H1 (cell line): ENCODE results near the gene FAT1.

ENCODE experiments used
- ASH2L ChIP-seq: fragments of 200-600, 300-600 bp; sonication (generic); IDR thresholded peaks from one replicate; pipeline ENCODE4 v1.7.1; 2017; ENCODE audit warnings: low read length
- EZH2 ChIP-seq: fragments of 200-600 bp; sonication (generic); IDR thresholded peaks from 2 replicates; pipeline ENCODE4 v1.7.1; 2012; ENCODE audit warnings: low read depth, mild to moderate bottlenecking, moderate library complexity, low read length, inconsistent platforms; ENCODE audit not compliant: severe bottlenecking
- HDAC2 ChIP-seq, 2 experiments: fragments of 300-600 bp in 1 of 2; sonication (generic) in 1 of 2; IDR thresholded peaks; 2 replicates each; pipeline ENCODE4 v1.6.1; 2011 to 2012; ENCODE audit warnings: low read depth in 2 of 2, low read length in 2 of 2, mild to moderate bottlenecking in 2 of 2, moderate library complexity in 2 of 2, borderline replicate concordance in 1 of 2, inconsistent platforms in 1 of 2
- NRF1 ChIP-seq: IDR thresholded peaks from 2 replicates; pipeline ENCODE4 v1.6.1; 2011; ENCODE audit warnings: mild to moderate bottlenecking, low read depth, low read length, improper control_type of control experiment
- RBBP5 ChIP-seq: IDR thresholded peaks from 2 replicates; pipeline ENCODE4 v1.7.1; 2012; ENCODE audit warnings: low read depth, mild to moderate bottlenecking, inconsistent platforms, low read length, moderate library complexity, borderline replicate concordance
- RNF2 ChIP-seq: fragments of 200-900, 300-1000 bp; sonication (generic); IDR thresholded peaks from 2 replicates; pipeline ENCODE4 v1.7.1; 2016; ENCODE audit warnings: borderline replicate concordance, low read depth, mild to moderate bottlenecking, antibody characterized with exemption, low read length; ENCODE audit not compliant: poor library complexity, severe bottlenecking; ENCODE audit errors: missing control alignments
- SIN3A ChIP-seq, 2 experiments: IDR thresholded peaks in 1 of 2; conservative IDR thresholded peaks in 1 of 2; 2 replicates each; pipeline ENCODE4 v1.6.1; 2011 to 2012; ENCODE audit warnings: low read length in 2 of 2, improper control_type of control experiment in 1 of 2, low read depth in 1 of 2, mild to moderate bottlenecking in 1 of 2
- SIX5 ChIP-seq: IDR thresholded peaks from 2 replicates; pipeline ENCODE4 v1.6.1; 2011; ENCODE audit warnings: mild to moderate bottlenecking, low read depth, low read length
- SP2 ChIP-seq: IDR thresholded peaks from 2 replicates; pipeline ENCODE4 v1.6.1; 2012; ENCODE audit warnings: mild to moderate bottlenecking, low read length, inconsistent platforms
- TAF7 ChIP-seq: optimal IDR thresholded peaks from 2 replicates; pipeline ENCODE3; 2011; ENCODE audit warnings: low read depth, mild to moderate bottlenecking, inconsistent platforms, low read length, moderate library complexity, borderline replicate concordance
- YY1 ChIP-seq: IDR thresholded peaks from 2 replicates; pipeline ENCODE4 v1.6.1; 2011; ENCODE audit warnings: low read depth, mild to moderate bottlenecking, low read length
- TF ChIP-seq, protein P1 (sequence below), 3 experiments: IDR thresholded peaks; 1 replicate in 2 of 3; 2 replicates in 1 of 3; pipeline versions ENCODE4 v1.5.1 to v1.6.1; 2011; ENCODE audit warnings: low read length in 3 of 3, mild to moderate bottlenecking in 3 of 3, inconsistent platforms in 2 of 3, low read depth in 1 of 3, moderate library complexity in 1 of 3; ENCODE audit not compliant: insufficient read depth in 1 of 3; ENCODE audit errors: control extremely low read depth in 1 of 3
- TF ChIP-seq, protein P2 (sequence below): IDR thresholded peaks from 2 replicates; pipeline ENCODE4 v1.6.1; 2011; ENCODE audit warnings: low read depth, mild to moderate bottlenecking, low read length; ENCODE audit not compliant: insufficient read depth
- TF ChIP-seq, protein P3 (sequence below): IDR thresholded peaks from 2 replicates; pipeline ENCODE4 v1.6.1; 2011; ENCODE audit warnings: low read length, improper control_type of control experiment

DNA sequence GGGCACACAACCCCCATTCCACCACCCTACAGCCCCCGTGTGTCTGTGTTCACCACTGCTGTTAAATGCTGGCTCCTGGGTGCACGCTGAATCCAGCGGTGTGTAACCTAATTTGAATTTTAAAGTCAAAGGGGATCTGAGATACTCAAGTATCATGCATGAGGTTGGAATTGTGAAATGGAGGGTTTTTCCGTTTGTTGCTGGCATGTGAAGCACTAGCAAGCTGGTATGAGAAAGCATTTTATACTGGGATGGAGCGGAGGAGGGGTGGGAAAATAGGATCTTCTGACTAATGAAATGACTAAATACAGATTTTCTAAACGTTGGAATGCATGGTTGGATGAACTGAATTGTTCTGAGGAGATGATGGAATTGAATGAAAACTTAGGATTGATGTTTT lies 36.9 kb upstream of the FAT1 start:
- TF ChIP-seq SIX5: no peak
- no peak for TF ChIP-seq TAF7
- TF ChIP-seq, protein P1, sequence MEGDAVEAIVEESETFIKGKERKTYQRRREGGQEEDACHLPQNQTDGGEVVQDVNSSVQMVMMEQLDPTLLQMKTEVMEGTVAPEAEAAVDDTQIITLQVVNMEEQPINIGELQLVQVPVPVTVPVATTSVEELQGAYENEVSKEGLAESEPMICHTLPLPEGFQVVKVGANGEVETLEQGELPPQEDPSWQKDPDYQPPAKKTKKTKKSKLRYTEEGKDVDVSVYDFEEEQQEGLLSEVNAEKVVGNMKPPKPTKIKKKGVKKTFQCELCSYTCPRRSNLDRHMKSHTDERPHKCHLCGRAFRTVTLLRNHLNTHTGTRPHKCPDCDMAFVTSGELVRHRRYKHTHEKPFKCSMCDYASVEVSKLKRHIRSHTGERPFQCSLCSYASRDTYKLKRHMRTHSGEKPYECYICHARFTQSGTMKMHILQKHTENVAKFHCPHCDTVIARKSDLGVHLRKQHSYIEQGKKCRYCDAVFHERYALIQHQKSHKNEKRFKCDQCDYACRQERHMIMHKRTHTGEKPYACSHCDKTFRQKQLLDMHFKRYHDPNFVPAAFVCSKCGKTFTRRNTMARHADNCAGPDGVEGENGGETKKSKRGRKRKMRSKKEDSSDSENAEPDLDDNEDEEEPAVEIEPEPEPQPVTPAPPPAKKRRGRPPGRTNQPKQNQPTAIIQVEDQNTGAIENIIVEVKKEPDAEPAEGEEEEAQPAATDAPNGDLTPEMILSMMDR (IDR thresholded peaks at IDR 0.05; ENCODE audit: control extremely low read depth in 1 of 3, insufficient read depth in 1 of 3, low read depth in 1 of 3, low read length in 3 of 3): no peak
- no peak for TF ChIP-seq NRF1
- TF ChIP-seq YY1: no peak
- TF ChIP-seq EZH2: no peak
- TF ChIP-seq RNF2: no peak
- no peak for TF ChIP-seq SIN3A (conservative IDR thresholded peaks at IDR 0.05 in 1 of 2, IDR thresholded peaks at IDR 0.05 in 1 of 2; ENCODE audit: low read depth in 1 of 2, low read length in 2 of 2)
- TF ChIP-seq, protein P2, sequence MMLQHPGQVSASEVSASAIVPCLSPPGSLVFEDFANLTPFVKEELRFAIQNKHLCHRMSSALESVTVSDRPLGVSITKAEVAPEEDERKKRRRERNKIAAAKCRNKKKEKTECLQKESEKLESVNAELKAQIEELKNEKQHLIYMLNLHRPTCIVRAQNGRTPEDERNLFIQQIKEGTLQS: no peak
- TF ChIP-seq ASH2L: no peak
- TF ChIP-seq, protein P3, sequence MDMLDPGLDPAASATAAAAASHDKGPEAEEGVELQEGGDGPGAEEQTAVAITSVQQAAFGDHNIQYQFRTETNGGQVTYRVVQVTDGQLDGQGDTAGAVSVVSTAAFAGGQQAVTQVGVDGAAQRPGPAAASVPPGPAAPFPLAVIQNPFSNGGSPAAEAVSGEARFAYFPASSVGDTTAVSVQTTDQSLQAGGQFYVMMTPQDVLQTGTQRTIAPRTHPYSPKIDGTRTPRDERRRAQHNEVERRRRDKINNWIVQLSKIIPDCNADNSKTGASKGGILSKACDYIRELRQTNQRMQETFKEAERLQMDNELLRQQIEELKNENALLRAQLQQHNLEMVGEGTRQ: no peak
- no peak for TF ChIP-seq HDAC2 (IDR thresholded peaks at IDR 0.05; ENCODE audit: borderline replicate concordance in 1 of 2, low read depth in 2 of 2, low read length in 2 of 2)
- TF ChIP-seq RBBP5: no peak
- no peak for TF ChIP-seq SP2
